NCI-H1930 (cell line): ENCODE measurements around the gene SCAMP4.
"Not testable (repeated sequence)": the region's sequence is repeated elsewhere in the genome, so short reads cannot be mapped to it uniquely, and the experiment has no call there.

Experiments used
- DNase-seq, 2 experiments: peaks; one replicate each; lab custom pipeline; 2025; lab: John Stamatoyannopoulos, UW

Gene SCAMP4

DNA sequence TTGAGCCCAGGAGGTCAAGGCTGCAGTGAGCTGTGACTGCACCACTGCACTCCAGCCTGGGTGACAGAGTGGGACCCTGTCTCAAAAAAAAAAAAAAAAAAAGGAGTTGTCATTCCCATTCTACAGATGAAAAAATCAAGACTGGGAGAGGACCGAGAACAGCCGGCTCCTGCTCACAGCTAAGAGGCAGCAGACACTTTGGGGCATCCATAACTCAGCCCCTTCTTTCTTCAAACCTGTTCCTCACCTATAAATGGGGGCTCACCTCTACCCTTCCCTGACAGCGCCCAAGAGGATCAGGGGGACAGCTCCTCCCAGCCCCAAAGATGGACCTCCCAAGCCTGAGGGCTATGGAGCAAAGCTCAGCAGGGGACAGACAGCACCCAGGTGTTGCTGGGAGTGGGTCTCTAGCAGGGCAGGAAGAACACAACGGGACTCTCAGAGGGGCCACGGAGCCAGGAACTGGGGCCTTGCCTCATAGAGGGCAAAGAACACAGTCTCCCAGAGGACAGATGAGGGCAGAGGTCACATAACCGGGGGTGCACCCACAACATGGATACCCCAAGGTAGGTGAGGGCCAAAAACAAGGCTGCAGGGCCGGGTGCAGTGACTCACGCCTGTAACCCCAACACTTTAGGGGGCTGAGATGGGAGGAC, 38.4 kb upstream of the SCAMP4 start:
- DNase-seq = no peak

DNA sequence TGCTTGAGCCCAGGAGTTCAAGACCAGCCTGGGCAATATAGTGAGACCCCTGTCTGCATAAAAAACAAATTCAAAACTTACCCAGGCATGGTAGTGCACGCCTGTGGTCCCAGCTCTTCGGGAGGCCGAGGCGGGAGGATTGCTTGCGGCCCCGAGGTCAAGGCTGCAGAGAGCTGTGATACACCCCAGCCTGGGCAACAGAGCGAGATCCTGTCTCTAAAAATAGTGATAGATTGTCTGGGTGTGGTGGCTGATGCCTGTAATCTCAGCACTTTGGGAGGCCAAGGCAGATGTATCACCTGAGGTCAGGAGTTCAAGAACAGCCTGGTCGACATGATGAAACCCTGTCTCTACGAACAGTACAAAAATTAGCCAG, 37.9 kb upstream of the SCAMP4 start:
- DNase-seq = no peak

DNA sequence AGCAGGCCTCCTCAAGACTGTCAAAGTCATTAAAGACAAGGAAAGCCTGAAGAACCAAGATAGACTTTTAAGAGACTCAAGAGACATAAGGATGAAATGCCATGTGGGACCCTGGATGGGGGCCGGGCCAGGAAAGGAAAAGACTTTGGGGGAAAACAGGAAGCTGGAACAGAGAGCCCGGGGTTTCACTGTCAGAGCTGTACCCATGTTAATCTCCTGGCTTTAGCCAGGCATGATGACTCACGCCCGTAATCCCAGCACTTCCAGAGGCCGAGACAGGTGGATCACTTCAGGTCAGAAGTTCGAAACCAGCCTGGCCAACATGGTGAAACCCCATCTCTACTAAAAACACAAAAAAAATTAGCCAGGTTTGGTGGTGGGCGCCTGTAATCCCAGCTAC, 36.2 kb upstream of the SCAMP4 start:
- no peak for DNase-seq

DNA sequence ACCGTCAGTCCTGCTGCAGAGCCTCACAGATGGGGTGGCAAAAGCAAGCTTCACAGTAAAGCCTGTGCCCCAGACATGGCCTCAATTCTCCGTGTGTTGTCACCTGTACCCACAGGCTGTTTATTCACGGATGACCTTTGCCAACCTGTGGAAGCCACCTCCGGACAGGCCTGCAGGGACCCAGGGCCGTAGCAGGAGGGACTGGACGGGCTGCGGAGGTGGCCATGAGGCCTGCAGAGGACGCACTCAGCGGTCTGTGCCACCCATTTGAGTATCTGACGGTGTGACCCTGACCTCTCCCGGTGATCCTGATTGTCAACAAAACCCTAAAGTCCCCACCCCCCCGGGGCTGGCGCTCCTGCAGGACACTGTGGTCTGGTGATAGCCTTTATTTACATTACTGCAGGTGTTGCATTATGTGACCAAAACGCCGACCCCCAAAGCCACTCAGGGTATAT, 34.0 kb upstream of the SCAMP4 start:
- no peak for DNase-seq

DNA sequence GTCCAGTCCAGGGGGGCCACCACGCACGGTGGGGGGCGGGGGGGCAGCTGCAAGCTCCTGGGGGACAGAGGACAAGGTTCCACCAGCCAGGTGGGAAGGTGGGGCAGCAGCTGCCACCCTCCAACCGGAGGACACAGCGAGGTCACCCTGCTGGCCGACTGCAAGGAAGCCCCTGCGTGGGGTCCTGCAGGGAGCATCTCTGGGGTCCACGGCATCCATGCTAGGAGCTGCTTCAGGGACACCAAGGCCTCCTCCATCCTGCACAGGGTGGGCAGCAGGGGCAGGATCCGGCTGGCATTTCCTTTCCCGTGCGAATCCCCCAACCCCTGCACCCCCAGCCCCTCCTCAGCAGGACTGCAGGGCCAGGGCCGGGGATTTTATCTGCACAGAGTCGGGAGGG, 33.6 kb upstream of the SCAMP4 start:
- DNase-seq = no peak

DNA sequence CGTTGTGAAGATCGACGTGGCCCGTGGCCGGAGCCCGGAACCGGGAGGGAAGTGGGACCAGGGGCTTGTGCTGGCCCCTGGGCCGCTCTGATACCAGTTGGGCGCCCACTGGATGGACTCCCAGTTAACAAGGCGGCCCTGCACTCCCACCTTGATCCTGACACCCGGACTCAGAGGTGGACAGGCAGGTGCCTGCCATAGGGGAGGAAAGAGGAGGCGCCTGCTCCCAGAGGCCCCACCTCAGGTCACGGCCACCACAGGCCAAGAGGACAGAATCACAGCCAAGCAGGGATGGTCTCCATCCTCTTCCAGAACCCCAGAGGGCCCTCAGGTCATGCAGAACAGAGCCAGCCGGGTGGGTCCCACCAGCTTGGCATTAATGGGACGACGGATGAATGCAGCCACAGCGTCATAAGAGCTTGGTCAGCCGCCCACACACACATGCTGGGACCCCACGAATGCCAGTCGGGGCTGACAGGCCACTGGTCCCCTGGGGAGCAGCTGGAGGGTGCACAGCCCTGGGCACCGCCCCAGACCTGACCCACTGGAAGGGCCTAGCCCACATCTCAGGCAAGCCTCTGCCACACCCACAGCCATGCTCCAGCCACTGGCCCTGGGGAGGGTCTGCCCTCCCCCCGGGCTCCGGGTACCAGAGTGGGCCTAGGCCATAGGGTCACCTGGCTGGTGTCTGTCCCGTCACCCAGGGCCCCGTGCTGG, 32.2 kb upstream of the SCAMP4 start:
- DNase-seq = no peak

DNA sequence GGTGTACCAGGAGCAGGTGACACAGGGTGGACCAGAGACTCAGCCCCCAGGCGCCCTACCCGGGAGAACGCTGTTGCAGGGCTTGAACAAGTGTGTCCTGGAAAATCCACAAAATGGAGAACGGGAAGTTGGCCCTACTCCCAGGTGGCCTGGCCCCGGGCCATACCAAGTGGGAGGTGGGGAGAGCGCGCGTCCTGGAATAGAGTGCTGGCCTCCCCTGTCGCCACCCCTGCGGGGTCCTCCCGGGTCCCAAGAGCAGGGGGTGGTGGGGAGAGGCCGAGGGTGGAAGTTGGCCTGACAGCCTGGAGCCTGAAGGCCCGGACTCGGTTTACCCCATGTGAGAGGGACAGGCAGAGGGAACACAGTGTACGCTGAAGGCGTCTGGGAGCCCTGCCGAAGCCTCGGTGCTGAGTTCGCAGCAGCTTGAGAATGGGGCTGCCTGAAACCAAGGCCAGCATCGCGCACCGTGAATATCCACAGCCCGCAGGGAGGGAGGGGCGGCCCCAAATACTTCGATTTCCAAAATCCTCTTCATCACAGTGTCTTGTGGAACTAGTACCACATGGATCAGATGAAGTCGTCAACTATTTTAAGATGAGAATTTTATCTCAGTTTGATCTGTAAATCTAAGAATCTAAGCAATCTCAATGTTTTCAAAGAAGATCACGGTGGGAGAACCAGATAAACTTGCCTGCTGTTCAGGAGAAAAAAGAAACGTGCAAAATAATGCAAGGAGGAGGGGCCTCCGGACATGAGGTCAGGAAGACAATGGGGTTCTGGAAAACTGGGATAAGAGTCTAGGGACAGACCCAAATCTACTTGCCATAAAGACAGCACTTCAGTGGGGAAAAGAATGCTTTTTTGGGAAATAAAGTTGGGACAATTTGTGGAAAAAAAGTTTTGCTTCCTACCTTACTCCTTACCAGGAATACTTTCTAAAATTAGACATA, 31.4 kb upstream of the SCAMP4 start:
- no peak for DNase-seq

DNA sequence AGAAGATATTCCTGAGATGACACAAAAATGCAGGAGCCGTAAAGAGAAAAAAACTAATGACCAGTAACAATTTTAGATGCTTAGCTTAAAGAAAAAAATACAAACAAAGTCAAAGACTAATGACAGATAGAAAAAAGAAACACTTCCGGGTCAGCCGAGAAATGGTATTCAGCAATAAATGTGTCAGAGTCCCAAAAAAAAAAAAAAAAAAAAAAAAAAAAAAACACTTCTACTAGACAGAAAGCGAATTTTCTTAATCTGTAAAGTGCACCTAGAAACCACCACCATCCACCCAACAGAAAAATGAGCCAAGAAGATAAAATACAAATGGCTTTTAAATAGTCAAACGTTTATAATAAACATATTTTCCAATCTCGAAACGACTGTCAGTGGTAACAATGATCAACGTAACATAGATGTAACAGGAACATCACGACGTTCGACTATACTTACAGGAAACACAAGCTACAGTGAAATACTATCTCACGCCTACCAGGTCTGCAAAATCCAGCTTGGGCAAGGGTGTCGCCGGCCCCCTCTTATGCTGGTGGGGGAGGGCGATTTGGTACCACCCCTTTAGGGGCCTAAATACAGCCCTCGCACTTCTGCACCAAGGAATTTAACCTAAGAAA, 30.5 kb upstream of the SCAMP4 start:
- DNase-seq = no peak

DNA sequence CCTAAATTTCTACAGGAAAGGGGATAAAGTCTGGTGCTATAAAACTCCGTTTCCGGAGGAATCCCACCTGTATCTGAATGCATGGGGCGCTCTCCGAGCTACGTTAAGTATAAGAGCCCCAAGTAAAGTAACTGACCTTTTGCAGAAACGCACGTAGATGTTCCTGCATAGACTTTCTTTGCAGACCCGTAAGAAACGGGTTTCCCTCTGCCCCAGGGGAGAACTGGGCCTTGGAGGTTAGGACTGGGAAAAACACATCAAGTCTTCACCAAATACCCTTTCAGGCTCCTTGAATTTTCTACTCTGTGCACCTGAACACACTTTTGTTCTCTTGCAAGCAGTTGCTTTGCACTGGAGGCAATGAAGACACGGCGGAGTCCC, 29.9 kb upstream of the SCAMP4 start:
- not testable (repeated sequence) for DNase-seq

DNA sequence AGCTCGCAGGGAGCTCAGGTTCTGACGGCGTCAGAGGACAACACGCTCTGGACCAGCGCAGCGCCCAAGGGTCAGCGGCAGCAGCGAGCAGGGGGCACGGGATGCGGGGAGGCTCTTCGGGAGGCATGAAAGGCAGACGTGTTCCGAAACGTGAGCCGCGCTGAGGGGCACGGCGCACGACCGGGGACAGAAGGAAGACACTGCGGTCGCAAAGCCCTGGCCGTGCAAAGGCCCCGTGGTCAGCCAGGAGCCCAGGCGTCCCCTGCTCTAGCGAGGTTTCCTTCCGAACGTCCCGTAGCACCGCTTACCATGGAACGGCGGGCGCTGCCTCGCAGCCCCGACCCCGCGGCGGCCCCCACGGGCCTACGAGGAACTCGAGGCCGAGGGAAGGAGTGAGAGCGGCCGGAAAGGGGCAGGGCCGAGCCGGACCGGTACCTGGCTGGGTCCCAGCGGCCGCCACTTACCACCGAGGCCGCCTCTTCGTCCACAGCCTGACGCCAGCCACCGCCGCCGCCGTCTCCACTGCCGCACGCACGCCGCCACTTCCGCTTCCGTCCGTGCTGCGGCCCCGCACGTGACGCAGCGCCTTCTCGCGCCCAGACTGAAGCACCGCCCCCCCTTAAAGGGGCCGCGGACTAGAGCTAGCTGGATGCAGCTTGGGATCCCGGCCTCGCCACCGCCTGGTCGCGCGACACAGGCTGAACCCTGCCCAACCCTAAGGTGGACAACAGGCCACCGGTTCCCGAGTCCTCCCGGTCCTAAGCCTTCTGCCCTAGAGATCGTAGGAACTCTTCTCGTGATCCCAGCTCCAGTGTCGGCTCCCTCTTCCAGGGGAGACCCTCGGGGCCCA, 29.3 kb upstream of the SCAMP4 start:
- peak; percentile 77 to 81 for DNase-seq

DNA sequence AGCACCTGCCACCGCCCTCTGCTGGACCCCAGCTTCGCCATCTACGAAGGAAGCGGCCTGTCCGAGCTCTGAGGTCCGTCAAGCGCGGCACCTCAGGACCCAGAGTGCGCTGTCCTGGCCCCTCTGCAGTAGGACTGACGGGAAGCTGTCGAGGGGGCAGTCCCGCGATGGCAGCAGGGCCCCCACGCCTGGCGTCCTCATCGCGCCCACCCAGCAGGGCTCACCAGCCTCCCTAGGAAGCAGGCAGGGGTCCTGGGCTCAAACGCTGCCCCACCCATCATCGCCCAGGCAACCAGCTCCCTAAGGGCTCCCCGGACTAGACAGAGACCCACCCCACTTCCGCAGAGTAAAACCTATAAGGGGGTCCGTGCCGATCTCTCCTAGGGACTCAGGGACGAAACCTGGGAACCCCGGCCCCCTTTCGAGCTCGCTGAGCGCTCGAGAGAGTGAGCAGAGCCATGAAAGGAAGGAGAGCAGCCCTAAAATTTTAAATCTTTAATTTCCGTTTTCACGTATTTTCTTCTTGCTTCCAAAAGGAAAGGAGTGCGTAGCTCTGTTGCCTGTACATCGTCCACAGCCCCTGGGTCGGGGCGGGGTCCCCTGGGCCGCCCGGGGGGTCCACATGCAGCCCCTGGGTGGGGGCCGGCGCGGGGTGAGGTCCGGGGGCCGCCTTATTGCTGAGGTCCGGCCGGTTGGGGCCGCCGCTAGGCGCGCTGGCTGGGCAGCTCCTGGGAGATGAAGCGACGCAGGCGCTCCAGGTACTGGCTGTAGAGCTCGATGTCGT, 28.5 kb upstream of the SCAMP4 start:
- DNase-seq = peak in 1 of 2 experiments; percentile 61

DNA sequence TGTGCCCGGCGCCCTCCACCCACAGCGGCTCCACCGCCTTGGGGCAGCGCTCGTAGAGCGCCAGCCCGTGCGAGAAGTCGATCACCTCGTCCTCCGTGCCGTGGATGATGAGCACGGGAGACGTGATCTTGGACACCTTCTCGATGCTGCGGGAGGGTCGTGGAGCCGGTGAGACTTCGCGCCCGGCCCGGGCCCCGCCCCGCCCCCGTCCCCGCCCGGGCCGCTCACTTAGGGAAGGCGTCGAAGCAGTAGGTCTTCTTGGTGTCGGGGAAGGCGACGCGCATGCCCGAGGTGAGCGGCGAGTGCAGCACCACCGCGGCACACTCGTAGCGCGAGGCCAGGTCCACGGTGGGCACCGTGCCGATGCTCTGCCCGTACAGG, 27.9 kb upstream of the SCAMP4 start:
- not testable (repeated sequence) for DNase-seq

DNA sequence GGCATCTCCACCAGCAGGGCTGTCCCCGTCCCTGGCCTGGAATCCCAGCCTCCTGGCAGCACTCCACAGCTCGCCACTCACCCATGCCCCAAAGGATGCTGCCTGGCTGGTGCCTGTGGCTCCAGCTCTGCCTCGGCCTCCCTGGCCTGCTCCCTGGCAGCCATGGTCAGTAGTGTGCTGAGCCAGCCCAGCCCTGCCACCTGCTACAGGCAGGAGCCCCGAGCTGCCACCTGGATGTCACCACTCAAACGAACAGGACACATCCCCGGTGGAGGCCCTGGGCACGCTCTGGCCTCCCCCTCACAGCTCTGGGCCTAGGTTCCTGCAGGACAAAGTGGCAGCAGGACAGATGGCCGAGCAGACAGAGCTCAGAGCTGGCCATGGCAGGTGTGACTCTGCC, 26.6 kb upstream of the SCAMP4 start:
- DNase-seq = not testable (repeated sequence)

DNA sequence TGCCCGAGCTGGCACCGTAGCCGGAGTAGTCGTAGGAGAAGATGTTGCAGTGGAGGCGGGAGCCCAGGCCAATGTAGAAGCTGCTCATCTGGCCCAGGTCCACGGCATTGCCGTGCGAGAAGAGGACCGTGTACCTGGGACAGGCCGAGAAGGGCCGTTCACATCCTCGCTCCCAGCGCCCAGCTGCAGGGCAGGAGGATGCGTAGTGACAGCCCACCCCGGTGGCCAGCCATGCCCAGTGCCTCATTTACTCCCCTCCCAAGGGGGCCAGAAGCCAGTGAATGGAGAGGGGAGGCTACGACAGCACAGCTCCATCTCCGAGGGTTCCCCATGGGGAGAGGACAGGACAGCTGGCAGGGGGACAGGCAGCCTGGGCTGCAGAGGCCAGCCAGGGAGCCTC, 25.2 kb upstream of the SCAMP4 start:
- not testable (repeated sequence) for DNase-seq

DNA sequence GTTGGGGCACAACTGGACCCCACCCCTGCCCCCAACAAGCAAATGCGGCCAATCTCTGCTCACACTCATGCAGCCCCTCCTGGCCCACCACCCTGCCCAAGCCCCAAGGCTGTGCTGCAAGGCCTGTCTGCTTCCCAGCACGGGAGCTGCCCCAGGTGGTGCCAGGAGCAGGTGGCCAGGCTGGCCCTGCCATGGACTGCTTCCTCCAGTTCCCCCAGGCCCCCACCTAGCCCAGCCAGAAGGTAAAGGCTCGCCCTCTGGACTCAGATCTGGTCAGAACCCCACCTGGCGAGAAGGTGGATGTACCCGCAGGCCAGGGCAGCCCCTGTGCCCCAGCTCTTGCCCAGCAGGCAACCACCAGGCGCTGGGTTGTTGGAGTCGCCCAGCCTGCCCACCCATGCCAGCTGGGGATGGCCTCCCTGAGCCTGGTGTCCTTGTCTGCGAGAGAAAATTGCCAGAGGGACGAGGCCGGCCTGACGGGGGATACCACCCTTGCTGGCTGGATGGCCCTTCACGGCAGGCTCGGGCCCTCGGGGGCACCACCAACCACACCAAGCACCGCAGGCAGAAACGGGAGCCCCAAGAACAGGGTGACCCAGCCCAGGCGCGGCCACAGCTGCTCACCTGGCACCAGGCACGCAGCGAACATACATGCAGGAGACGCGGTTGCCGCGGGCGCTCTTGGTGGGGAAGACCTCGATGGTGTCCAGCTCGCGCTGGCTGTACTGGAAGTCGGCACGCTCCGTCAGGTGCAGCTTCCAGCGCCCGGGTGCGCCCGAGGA, 24.4 kb upstream of the SCAMP4 start:
- no peak for DNase-seq

DNA sequence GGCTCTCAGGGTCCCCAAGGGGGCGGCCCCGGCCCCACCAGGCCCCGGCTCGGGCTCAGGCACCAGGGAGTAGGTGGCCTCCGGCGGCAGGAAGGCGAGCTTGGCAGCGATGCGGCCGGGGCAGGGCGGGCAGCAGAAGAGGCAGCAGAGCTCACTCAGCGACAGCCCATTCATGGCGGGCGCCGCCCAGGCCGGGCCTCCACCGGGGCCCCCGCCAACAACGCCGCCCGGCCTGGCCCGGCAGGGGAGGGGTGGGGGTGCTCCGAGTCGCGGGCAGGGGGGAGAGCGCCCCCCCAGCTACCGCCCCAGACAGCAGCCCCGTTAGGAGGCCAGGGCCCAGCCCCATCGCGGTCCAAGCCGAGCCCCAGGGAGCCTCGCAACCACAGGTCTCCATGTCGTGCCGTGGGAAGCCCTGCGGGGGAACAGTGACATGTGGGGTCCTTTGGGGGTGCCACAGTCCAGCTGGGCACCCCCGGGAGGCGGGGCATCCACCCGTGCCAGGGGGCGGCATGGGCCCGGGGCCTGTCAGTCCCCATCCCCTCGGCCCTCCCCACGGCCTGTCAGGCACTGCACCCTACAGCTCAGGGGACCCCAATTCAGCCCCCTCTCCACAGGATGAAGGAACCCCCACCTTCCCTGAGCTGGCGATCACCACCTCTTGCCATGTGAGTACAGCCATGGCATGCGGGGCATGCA, 23.7 kb upstream of the SCAMP4 start:
- not testable (repeated sequence) for DNase-seq

DNA sequence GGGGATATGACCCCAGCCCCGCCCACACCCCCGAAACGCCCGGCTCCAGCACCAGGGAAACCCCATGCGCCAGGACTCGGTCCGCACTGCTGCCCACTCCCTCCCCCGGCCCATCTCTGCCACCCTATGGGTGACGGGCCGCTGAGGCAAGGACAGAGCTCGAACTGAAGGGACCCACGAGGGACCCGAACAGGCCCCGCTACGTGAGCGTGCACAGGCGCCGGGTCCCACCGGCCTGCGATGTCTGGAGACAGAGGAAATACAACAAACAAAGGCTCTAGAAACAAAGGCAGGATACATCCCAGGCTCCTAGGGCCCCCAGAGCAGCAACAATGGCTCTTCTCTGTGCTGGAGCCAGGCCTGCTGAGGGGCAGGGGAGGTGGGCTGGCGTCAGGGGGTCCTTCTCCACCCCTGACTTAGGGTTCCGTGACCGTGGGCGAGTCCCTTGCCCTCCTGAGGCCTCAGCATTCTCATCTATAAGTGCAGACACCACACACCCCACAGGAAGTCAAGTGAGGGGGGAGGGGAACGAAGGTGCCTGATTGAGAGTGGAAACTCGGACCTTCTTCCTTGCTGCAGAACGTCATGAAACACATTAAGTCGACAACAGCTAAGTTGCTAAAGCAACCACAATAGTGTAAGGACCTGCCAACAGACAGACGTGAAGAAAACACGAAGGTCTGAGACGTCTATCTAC, 23.0 kb upstream of the SCAMP4 start:
- no peak for DNase-seq
